Measurements from ENCODE around the gene GDA.

GRCh38 chr9:72193478-72193881, 44.2 kb downstream of the GDA start:
- TF ChIP-seq POLR2A (IDR thresholded peaks at IDR 0.05) (no peak), CTCF (IDR thresholded peaks at IDR 0.05) (no peak)
